ENCODE data around the gene NOXRED1.

GRCh38 chr14:77353469-77354141 lies 69.7 kb downstream of the NOXRED1 start:
- TF ChIP-seq CTCF (conservative IDR thresholded peaks at IDR 0.05; ENCODE audit: low read length) = no peak
- TF ChIP-seq EZH2phosphoT487 (IDR thresholded peaks at IDR 0.05; ENCODE audit: borderline replicate concordance) = no peak

All from Loucy (cell line).